Measurements from ENCODE around the gene DLGAP4.
A peak's percentile ranks its signal among the peaks of the same experiment; 100 is the strongest.

Gene DLGAP4

DNA sequence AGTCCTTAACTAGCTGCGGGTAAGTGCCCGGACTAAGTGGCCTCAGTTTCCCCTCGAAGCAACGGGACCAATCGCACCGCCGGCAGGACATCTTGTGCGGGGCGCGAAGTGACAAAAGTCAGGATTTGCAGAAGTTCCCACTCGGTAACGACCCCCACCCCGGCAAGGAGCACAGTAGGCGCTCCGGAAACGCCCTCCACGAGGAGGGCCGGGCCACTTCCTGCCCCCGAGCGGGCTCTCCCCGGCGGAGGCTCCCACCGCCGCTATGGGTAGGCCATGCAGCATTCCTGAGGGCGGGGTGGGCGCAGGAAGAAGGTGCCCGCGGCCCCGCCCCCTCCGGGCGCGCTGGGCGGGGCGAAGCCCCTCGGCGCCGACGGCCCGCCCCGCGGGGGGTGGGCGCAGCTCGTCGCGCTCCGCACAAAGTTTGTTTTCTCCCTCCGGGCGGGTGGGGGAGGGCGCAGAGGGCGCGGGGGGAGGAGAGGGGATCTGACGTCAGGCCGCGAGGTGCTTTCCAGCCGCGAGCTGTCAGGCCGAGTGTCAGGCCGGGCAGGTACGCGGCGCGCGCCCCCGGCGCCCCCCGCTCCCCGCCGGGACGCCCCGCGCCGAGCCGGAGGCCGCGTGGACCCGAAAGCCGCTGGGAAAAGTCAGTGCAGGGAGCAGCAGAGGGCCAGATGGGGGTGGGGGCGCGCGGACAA, 267.1 kb downstream of the DLGAP4 start, which contains the start of gene TGIF2:
Gene TGIF2, plus strand, starts transcription at position 495 of the 695 bp plus-strand sequence. CDS start 5,178 bp downstream, outside the sequence.
- peak; percentile 85 for DNase-seq

- DNase-seq: no peak
Observed at GRCh38 chr20:36573798-36574365, 267.7 kb downstream of the DLGAP4 start.

GRCh38 chr20:36574366-36575135, 268.4 kb downstream of the DLGAP4 start:
- DNase-seq: peak; percentile 85

- DNase-seq: no peak
Observed at GRCh38 chr20:36576081-36576445, 269.9 kb downstream of the DLGAP4 start.

Data from NCI-H226 (cell line).